DND-41 (cell line): ENCODE measurements around the gene CLTCL1.

Experiments
- ATAC-seq: fragments of 200-7000 bp; cut with Tn5 transposase; 3 replicates; pipeline ENCODE4 v1.9.1; 2021; ENCODE audit warnings: low read depth; ENCODE audit not compliant: insufficient read depth
- DNase-seq: peaks from one replicate; pipeline ENCODE4 v3.0.0-alpha.2; 2020
- H2AFZ ChIP-seq: 2 replicates; pipeline ENCODE4 v1.6.0; 2012; ENCODE audit warnings: low read depth, low read length
- H3K27ac ChIP-seq: 2 replicates; pipeline ENCODE4 v1.5.1; 2012; ENCODE audit warnings: low read length, inconsistent platforms
- H3K27me3 ChIP-seq: fragments of 200-600 bp; sonication (generic); 2 replicates; pipeline ENCODE4 v1.6.0; 2012; ENCODE audit warnings: low read length, mild to moderate bottlenecking, inconsistent platforms; ENCODE audit not compliant: insufficient read depth, poor library complexity
- H3K36me3 ChIP-seq: 2 replicates; pipeline ENCODE4 v1.5.1; 2012; ENCODE audit warnings: low read length, inconsistent platforms; ENCODE audit not compliant: insufficient read depth
- H3K4me1 ChIP-seq: 2 replicates; pipeline ENCODE4 v1.5.1; 2012; ENCODE audit warnings: mild to moderate bottlenecking, low read length; ENCODE audit not compliant: insufficient read depth
- H3K4me2 ChIP-seq: 2 replicates; pipeline ENCODE4 v1.6.0; 2012; ENCODE audit warnings: mild to moderate bottlenecking, moderate library complexity, low read length, inconsistent platforms; ENCODE audit not compliant: insufficient read depth
- H3K4me3 ChIP-seq, 2 experiments: fragments of 200-600 bp in 1 of 2; shearing (Covaris generic) in 1 of 2; 2 replicates each; pipeline ENCODE4 v1.5.1; 2012 to 2016; ENCODE audit warnings: inconsistent platforms in 2 of 2, low read length in 2 of 2, mild to moderate bottlenecking in 2 of 2, low read depth in 1 of 2, moderate library complexity in 1 of 2
- H3K79me2 ChIP-seq: 2 replicates; pipeline ENCODE4 v1.6.0; 2012; ENCODE audit warnings: low read length, inconsistent platforms; ENCODE audit not compliant: insufficient read depth
- H3K9ac ChIP-seq: 2 replicates; pipeline ENCODE4 v1.6.0; 2012; ENCODE audit warnings: low read depth, mild to moderate bottlenecking, inconsistent platforms, low read length, moderate library complexity
- H3K9me3 ChIP-seq: 2 replicates; pipeline ENCODE4 v1.5.1; 2012; ENCODE audit warnings: low read length, moderate library complexity, mild to moderate bottlenecking, inconsistent platforms; ENCODE audit not compliant: insufficient read depth, severe bottlenecking
- H4K20me1 ChIP-seq: 2 replicates; pipeline ENCODE4 v1.6.0; 2012; ENCODE audit warnings: low read length; ENCODE audit not compliant: insufficient read depth
- EZH2 ChIP-seq: IDR thresholded peaks from 3 replicates; pipeline ENCODE4 v1.6.1; 2012; ENCODE audit warnings: borderline replicate concordance, low read depth, mild to moderate bottlenecking, moderate library complexity, low read length, inconsistent platforms; ENCODE audit not compliant: severe bottlenecking
- TF ChIP-seq, protein P1 (sequence below): IDR thresholded peaks from 2 replicates; pipeline ENCODE4 v1.5.1; 2012; ENCODE audit warnings: borderline replicate concordance, low read length, moderate library complexity, mild to moderate bottlenecking; ENCODE audit not compliant: poor library complexity, severe bottlenecking; ENCODE audit errors: extremely low read depth

Gene CLTCL1

DNA sequence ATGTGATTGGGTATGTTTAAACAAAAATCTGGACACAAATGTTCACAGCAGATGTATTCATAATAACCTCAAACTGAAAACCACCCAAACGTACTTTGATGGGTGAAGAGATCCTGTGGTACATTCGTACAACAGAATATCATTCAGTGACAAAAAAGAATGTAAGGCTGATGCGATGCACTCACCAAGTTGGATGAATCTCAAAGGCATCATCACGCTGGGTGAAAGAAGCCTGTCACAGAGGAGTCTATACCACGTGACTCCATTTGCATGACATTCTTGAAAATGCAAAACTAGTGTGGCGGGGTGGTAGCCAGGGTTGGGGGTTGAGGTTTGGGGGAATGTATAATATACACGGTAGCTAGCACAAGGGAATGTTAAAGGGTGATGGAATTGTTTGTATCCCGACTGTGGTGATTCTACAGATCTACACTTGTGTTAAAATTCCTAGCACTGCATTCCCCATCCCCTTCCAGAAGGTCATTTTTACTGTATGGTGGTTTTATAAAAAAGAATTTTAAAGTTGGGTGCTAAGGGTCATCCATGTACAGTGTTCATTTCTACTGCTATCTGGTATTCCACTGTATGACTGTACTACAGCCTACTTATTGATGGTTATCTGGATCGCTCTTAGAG is 78.0 kb downstream of the CLTCL1 start:
- Histone ChIP-seq H3K4me3 (no peak overlapping the region), H3K36me3 (peaks cover 12% of the 10 kb centered on the region; the same call in 1 of the 2 replicates), H2AFZ (no peak overlapping the region), H3K9ac (no peak overlapping the region), H4K20me1 (no peaks in the 10 kb centered on the region), H3K4me2 (no peak overlapping the region), H3K4me1 (no peaks in the 10 kb centered on the region), H3K27ac (no peak overlapping the region), H3K9me3 (no peaks in the 10 kb centered on the region), H3K79me2 (no peaks in the 10 kb centered on the region), H3K27me3 (no peaks in the 10 kb centered on the region)
- no peak for DNase-seq
- ATAC-seq: no peak
- no peak for TF ChIP-seq EZH2
- TF ChIP-seq, protein P1, sequence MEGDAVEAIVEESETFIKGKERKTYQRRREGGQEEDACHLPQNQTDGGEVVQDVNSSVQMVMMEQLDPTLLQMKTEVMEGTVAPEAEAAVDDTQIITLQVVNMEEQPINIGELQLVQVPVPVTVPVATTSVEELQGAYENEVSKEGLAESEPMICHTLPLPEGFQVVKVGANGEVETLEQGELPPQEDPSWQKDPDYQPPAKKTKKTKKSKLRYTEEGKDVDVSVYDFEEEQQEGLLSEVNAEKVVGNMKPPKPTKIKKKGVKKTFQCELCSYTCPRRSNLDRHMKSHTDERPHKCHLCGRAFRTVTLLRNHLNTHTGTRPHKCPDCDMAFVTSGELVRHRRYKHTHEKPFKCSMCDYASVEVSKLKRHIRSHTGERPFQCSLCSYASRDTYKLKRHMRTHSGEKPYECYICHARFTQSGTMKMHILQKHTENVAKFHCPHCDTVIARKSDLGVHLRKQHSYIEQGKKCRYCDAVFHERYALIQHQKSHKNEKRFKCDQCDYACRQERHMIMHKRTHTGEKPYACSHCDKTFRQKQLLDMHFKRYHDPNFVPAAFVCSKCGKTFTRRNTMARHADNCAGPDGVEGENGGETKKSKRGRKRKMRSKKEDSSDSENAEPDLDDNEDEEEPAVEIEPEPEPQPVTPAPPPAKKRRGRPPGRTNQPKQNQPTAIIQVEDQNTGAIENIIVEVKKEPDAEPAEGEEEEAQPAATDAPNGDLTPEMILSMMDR: no peak

GRCh38 chr22:19213001-19213400 is 78.5 kb downstream of the CLTCL1 start:
- H2AFZ ChIP-seq: no peak overlapping the region
- TF ChIP-seq, protein P1: no peak
- no peak for TF ChIP-seq EZH2
- no peaks in the 10 kb centered on the region for H3K27me3 ChIP-seq
- H3K79me2 ChIP-seq: no peaks in the 10 kb centered on the region
- H4K20me1 ChIP-seq: no peaks in the 10 kb centered on the region
- no peaks in the 10 kb centered on the region for H3K9me3 ChIP-seq
- no peak for DNase-seq
- no peak overlapping the region for H3K27ac ChIP-seq
- no peak overlapping the region for H3K4me2 ChIP-seq
- H3K36me3 ChIP-seq: peaks cover 12% of the 10 kb centered on the region; the same call in 1 of the 2 replicates
- ATAC-seq: no peak
- no peak overlapping the region for H3K4me3 ChIP-seq
- no peak overlapping the region for H3K9ac ChIP-seq
- no peaks in the 10 kb centered on the region for H3K4me1 ChIP-seq

DNA sequence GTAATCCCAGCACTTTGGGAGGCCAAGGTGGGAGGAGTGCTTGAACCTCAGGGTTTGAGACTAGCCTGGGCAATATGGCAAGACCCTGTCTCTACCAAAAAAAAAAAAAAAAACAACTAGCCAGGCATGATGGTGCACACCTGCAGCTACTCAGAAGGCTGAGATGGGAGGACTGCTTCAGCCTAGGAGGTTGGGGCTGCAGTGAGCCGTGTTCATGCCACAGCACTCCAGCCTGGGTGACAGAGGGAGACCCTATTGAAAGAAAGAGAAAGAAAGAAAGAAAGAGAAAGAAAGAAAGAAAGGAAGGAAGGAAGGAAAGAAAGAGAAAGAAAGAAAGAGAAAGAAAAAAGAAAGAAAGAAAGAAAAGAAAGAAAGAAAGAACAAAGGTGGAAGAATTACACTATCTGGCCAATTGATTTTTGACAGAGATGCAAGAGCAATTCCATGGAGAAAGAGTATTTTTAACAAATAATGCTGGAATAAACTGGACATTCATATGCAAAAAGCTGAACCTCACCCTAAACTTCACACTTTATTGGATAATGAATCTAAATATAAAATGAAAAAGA is 79.1 kb downstream of the CLTCL1 start:
- Histone ChIP-seq H3K4me2 (no peak overlapping the region), H3K36me3 (peaks cover 12% of the 10 kb centered on the region; the same call in 1 of the 2 replicates), H3K9ac (no peak overlapping the region), H3K79me2 (no peaks in the 10 kb centered on the region), H3K4me1 (no peaks in the 10 kb centered on the region), H2AFZ (no peak overlapping the region), H3K4me3 (no peak overlapping the region), H4K20me1 (no peaks in the 10 kb centered on the region), H3K9me3 (no peaks in the 10 kb centered on the region), H3K27ac (no peak overlapping the region), H3K27me3 (no peaks in the 10 kb centered on the region)
- ATAC-seq: no peak
- no peak for DNase-seq
- TF ChIP-seq EZH2: no peak
- TF ChIP-seq, protein P1: no peak
